Measurements from ENCODE around the gene PLEKHG1. TPM values are rescaled to one million over a fixed set of nuclear protein-coding genes. Genes with fewer than 3 reads are reported as not detected.

PLEKHG1 gene
- total and polyA plus RNA-seq, 7 donors = 1.3 to 10.6 (median 4.2) TPM

GRCh38 chr6:150592377-150592995 is 7.2 kb upstream of the PLEKHG1 start:
- Histone ChIP-seq H3K36me3 (ENCODE audit: insufficient read depth in 1 of 2, low read depth in 1 of 2) (no peaks in the 10 kb centered on the region), H3K27ac (no peak overlapping the region), H3K4me3 (no peak overlapping the region), H3K27me3 (ENCODE audit: insufficient read depth in 3 of 3, low read length in 2 of 3) (peaks cover 2 to 3% (median 2%) of the 10 kb centered on the region in 3 donors), H3K4me1 (no peaks in the 10 kb centered on the region), H3K9me3 (no peaks in the 10 kb centered on the region)
- ATAC-seq = no peak
- intact Hi-C loops (cut with DNase I) = no loop called here
- 92 to 94% (median 94%) methylated on average over 5 of the region's 5 CpGs for WGBS, 3 donors
- TF ChIP-seq CTCF (IDR thresholded peaks at IDR 0.05) = no peak
- DNase-seq = no peak

- no peak overlapping the region for H3K27ac ChIP-seq
- peaks cover 2 to 9% (median 2%) of the 10 kb centered on the region in 3 donors for H3K27me3 ChIP-seq (ENCODE audit: insufficient read depth in 3 of 3, low read length in 2 of 3)
- H3K9me3 ChIP-seq = no peaks in the 10 kb centered on the region
- no peak for DNase-seq
- H3K4me3 ChIP-seq = no peak overlapping the region
- no peaks in the 10 kb centered on the region for H3K4me1 ChIP-seq
- intact Hi-C loops (cut with DNase I) = no loop called here
- TF ChIP-seq CTCF (IDR thresholded peaks at IDR 0.05) = no peak
- WGBS, 3 donors = 93 to 99% (median 95%) methylated on average over 4 of the region's 4 CpGs
- no peaks in the 10 kb centered on the region for H3K36me3 ChIP-seq (ENCODE audit: insufficient read depth in 1 of 2, low read depth in 1 of 2)
- ATAC-seq = no peak
Observed at GRCh38 chr6:150593119-150593518, 6.6 kb upstream of the PLEKHG1 start.

DNA sequence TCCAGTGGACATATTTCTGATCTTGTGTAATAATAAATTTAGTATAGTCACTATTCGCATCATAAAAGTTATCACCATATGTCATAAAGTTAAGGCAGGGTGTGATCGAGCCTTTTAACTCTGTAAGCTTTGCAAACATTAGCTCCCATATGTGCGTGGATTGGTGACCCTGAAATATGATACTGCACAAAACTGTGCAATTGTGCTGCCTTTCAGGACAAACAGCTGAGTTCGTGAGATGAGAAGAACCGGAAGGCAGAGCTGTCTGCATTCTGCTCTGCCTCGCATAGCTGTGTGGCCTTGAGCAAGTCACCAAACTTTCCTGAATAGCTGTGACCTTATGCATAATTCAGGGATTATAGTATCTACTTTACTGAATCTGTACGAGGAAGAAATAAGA is 3.2 kb upstream of the PLEKHG1 start:
- H3K4me3 ChIP-seq = no peak overlapping the region
- intact Hi-C loops (cut with DNase I) = no loop called here
- no peaks in the 10 kb centered on the region for H3K4me1 ChIP-seq
- H3K27ac ChIP-seq = no peak overlapping the region
- no peaks in the 10 kb centered on the region for H3K9me3 ChIP-seq
- peaks cover 2 to 38% (median 2%) of the 10 kb centered on the region in 3 donors for H3K27me3 ChIP-seq (ENCODE audit: insufficient read depth in 3 of 3, low read length in 2 of 3)
- TF ChIP-seq CTCF (IDR thresholded peaks at IDR 0.05) = no peak
- no peaks in the 10 kb centered on the region for H3K36me3 ChIP-seq (ENCODE audit: insufficient read depth in 1 of 2, low read depth in 1 of 2)
- ATAC-seq = no peak
- WGBS, 3 donors = 71 to 78% (median 77%) methylated on average over 7 of the region's 7 CpGs
- no peak for DNase-seq

- Histone ChIP-seq H3K4me1 (no peaks in the 10 kb centered on the region), H3K9me3 (no peaks in the 10 kb centered on the region), H3K4me3 (no peak overlapping the region), H3K27ac (no peak overlapping the region), H3K36me3 (ENCODE audit: insufficient read depth in 1 of 2, low read depth in 1 of 2) (no peaks in the 10 kb centered on the region), H3K27me3 (ENCODE audit: insufficient read depth in 3 of 3, low read length in 2 of 3) (peaks cover 0 to 50% (median 2%) of the 10 kb centered on the region in 3 donors)
- intact Hi-C loops (cut with DNase I) = no loop called here
- 51 to 67% (median 62%) methylated on average over 4 of the region's 4 CpGs for WGBS, 3 donors
- no peak for ATAC-seq
- no peak for DNase-seq
- no peak for TF ChIP-seq CTCF (IDR thresholded peaks at IDR 0.05)
Observed at GRCh38 chr6:150598401-150598800, 1.3 kb upstream of the PLEKHG1 start.

DNA sequence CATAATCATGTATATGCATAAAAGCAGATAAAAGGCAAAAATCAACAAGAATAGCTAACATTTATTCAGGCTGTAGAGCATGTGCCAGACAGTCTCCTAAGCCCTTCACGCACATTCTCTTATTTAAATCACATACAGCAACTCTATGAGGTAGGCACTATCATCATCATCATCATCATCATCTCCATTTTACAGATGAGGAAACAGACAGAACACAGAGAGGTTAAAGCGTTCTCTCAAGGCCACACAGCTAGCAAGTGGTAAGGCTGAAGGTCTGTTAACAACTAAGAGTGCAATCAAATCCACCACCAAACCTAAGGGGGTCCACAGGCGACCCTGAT is 857 bp upstream of the PLEKHG1 start:
- Histone ChIP-seq H3K36me3 (ENCODE audit: insufficient read depth in 1 of 2, low read depth in 1 of 2) (no peaks in the 10 kb centered on the region), H3K4me3 (no peak overlapping the region), H3K27ac (no peak overlapping the region), H3K4me1 (no peaks in the 10 kb centered on the region), H3K27me3 (ENCODE audit: insufficient read depth in 3 of 3, low read length in 2 of 3) (peaks cover 0 to 50% (median 2%) of the 10 kb centered on the region in 3 donors), H3K9me3 (no peaks in the 10 kb centered on the region)
- WGBS, 3 donors = 88 to 95% (median 93%) methylated on average over 3 of the region's 3 CpGs
- intact Hi-C loops (cut with DNase I) = no loop called here
- ATAC-seq (no peak), DNase-seq (no peak)
- no peak for TF ChIP-seq CTCF (IDR thresholded peaks at IDR 0.05)

Measured in psoas muscle (tissue), 8 donors.